Fibroblast of the aortic adventitia (primary cell): ENCODE data around the gene TMCO4. TPM values are rescaled to one million over a fixed set of nuclear protein-coding genes. Genes with fewer than 3 reads are reported as not detected.
A peak's percentile ranks its signal among the peaks of the same experiment; 100 is the strongest.

Source experiments
- DNase-seq: peaks from one replicate; pipeline ENCODE4 v3.0.0-alpha.2; 2010; ENCODE audit warnings: low read depth
- H3K4me3 ChIP-seq: 2 replicates; pipeline ENCODE4 v1.5.1; 2011; ENCODE audit warnings: low read depth, mild to moderate bottlenecking, control low read depth, low read length, moderate library complexity
- CTCF ChIP-seq: IDR thresholded peaks from 2 replicates; pipeline ENCODE4 v1.5.1; 2011; ENCODE audit warnings: mild to moderate bottlenecking, low read length, control low read depth, inconsistent platforms; ENCODE audit not compliant: insufficient read depth
- total RNA-seq: library from RNA; depleted of rRNA; stranded (reverse); fragments of >200 nt; gene quantifications from 2 replicates; pipeline ENCODE4 v1.2.3, GENCODE V29; 2012; ENCODE audit warnings: low replicate concordance

TMCO4 gene
- total RNA-seq, 1 donor: 30.9 TPM

DNA sequence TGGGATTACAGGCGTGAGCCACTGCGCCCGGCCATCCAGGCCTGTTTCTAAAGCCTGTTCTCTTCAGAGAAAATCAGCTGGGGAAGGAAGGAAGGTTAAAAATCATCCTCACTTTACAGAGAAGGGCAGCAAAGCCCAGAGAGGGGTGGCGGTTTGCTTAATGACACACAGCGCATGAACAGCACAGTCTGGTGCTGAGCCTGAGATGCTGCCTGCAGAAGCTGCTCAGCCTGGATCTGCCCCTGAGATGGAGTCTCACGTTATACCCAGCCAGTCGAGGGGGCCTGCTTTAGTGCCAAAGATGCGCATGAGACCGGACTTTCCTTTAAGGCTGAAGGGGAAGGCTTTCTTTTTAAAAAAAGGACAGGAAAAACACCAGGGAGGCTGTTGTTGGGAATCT is 113.7 kb downstream of the TMCO4 start:
- no peak for TF ChIP-seq CTCF
- no peak overlapping the region for H3K4me3 ChIP-seq
- DNase-seq: no peak

DNA sequence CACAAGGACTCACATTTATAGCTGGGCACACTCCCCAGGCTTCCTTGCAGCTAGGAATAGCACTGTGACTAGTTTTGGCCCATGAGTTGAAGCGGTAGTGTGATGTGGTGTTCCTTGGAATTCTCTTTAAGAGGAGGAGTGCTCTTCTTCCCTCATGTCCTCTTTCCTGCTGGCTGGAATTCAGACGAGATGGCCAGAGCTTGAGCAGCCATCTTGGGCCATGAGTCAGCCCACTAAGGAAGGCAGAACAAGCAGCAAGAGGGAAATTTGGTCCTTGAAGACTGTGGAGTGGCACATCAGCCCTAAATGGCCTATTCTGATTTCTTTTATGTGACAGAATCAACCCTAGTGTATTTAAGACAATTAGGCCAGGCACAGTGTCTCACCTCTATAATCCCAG is 115.0 kb downstream of the TMCO4 start:
- TF ChIP-seq CTCF: no peak
- no peak overlapping the region for H3K4me3 ChIP-seq
- peak; percentile 14 for DNase-seq

GRCh38 chr1:19683351-19683750 is 116.4 kb downstream of the TMCO4 start:
- peak; percentile 30 for DNase-seq
- no peak for TF ChIP-seq CTCF
- H3K4me3 ChIP-seq: no peak overlapping the region

DNA sequence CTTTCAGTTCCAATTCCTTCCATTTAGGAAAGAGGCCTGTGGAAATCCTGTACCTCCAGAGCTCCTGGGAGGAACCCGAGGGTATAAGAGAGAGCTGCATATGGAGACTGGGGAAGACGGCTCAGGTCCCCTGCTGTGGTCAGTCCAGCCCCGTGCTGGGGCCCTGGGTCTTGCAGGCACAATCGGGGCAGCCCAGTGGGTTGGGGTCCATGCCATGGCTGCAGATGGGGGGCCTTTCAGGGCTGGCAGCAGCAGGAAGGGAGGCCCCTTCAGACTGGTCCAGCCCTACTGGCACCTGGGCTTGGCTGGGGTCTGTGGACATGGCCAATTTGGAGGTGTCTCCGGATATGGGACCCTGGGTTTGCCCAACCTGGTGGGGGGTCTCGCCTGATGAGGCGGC is 116.8 kb downstream of the TMCO4 start:
- DNase-seq: no peak
- no peak for TF ChIP-seq CTCF
- no peak overlapping the region for H3K4me3 ChIP-seq

- DNase-seq: peak; percentile 92
- no peak overlapping the region for H3K4me3 ChIP-seq
- no peak for TF ChIP-seq CTCF
Measured at GRCh38 chr1:19682257-19682656, 117.5 kb downstream of the TMCO4 start.

- no peak overlapping the region for H3K4me3 ChIP-seq
- TF ChIP-seq CTCF: no peak
- DNase-seq: no peak
Measured at GRCh38 chr1:19680644-19681043, 119.1 kb downstream of the TMCO4 start.

DNA sequence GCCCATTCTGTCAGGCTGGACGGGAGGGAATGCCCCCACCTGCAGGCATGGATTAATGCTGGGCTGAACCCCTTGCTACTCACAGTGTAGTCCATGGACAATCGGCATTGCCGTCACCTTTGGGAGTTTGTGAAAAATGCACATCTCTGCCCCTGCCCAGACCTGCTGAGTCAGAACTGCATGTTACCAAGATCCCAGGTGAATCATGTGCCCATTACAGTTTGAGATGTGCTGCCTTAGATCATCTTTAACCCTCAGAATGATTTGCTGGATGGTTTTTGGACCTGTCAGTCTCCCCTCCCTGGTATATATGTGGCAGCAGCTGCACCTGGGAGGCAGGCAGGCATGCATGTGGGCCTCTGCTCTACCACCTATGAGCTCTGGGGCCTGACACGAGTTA is 120.0 kb downstream of the TMCO4 start:
- no peak for TF ChIP-seq CTCF
- no peak for DNase-seq
- no peak overlapping the region for H3K4me3 ChIP-seq
